Measurements from ENCODE around the gene TNFRSF1A. TPM values are rescaled to one million over a fixed set of nuclear protein-coding genes. Genes with fewer than 3 reads are reported as not detected.
A peak's percentile ranks its signal among the peaks of the same experiment; 100 is the strongest.

TNFRSF1A gene
- total RNA-seq, 2 experiments from 2014 or later, result 16.3 to 19.2 TPM

GRCh38 chr12:6370576-6370935 is 28.7 kb upstream of the TNFRSF1A start:
- Histone ChIP-seq H3K9me3 (ENCODE audit: control insufficient read depth in 1 of 2, insufficient read depth in 1 of 2, low read length in 2 of 2) (no peaks in the 10 kb centered on the region), H3K4me1 (ENCODE audit: insufficient read depth, low read length) (peaks cover 40% of the 10 kb centered on the region), H3K27me3 (ENCODE audit: control insufficient read depth in 1 of 2, insufficient read depth in 2 of 2, low read length in 2 of 2) (no peaks in the 10 kb centered on the region), H3K4me3 (ENCODE audit: low read length) (no peak overlapping the region), H3K36me3 (ENCODE audit: insufficient read depth, low read length) (no peaks in the 10 kb centered on the region), H3K27ac (ENCODE audit: low read depth in 1 of 2, low read length in 2 of 2) (no peak overlapping the region)
- TF ChIP-seq CTCF (IDR thresholded peaks at IDR 0.05), result no peak
- H3K36me3 Mint-ChIP-seq (ENCODE audit: low read depth), result no peaks in the 10 kb centered on the region
- ChIA-PET POLR2A (interaction anchor here (1.4 kb wide), 1 partner anchor 35 kb away, joined by 5 read pairs; no protein-coding TSS in a partner anchor), CTCF (no interaction called here)
- ATAC-seq (ENCODE audit: poor library complexity) (no peak), DNase-seq (no peak)
- no peaks in the 10 kb centered on the region for H3K9me3 Mint-ChIP-seq
- no peak overlapping the region for H3K27ac Mint-ChIP-seq
- intact Hi-C loops (cut with DNase I, micrococcal nuclease), result no loop called here
- H3K4me1 Mint-ChIP-seq (ENCODE audit: low read depth), result peaks cover 25% of the 10 kb centered on the region
- no peaks in the 10 kb centered on the region for H3K27me3 Mint-ChIP-seq
- H3K4me3 Mint-ChIP-seq, result no peak overlapping the region

- no peak for ATAC-seq (ENCODE audit: poor library complexity)
- H3K36me3 ChIP-seq (ENCODE audit: insufficient read depth, low read length), result no peaks in the 10 kb centered on the region
- intact Hi-C loops (cut with DNase I, micrococcal nuclease), result loop anchor here in 1 of 2 experiments (5.0 kb wide), 1 partner anchor 48 kb away; no protein-coding TSS in a partner anchor
- peaks cover 35% of the 10 kb centered on the region for H3K4me1 ChIP-seq (ENCODE audit: insufficient read depth, low read length)
- POLR2A ChIA-PET, result interaction anchor here (1.4 kb wide), 1 partner anchor 35 kb away, joined by 5 read pairs; no protein-coding TSS in a partner anchor
- peaks cover 25% of the 10 kb centered on the region for H3K4me1 Mint-ChIP-seq (ENCODE audit: low read depth)
- CTCF ChIA-PET, result no interaction called here
- TF ChIP-seq CTCF (IDR thresholded peaks at IDR 0.05), result no peak
- no peaks in the 10 kb centered on the region for H3K36me3 Mint-ChIP-seq (ENCODE audit: low read depth)
- H3K27ac ChIP-seq (ENCODE audit: low read depth in 1 of 2, low read length in 2 of 2), result no peak overlapping the region
- no peaks in the 10 kb centered on the region for H3K27me3 Mint-ChIP-seq
- no peak overlapping the region for H3K4me3 ChIP-seq (ENCODE audit: low read length)
- H3K27me3 ChIP-seq (ENCODE audit: control insufficient read depth in 1 of 2, insufficient read depth in 2 of 2, low read length in 2 of 2), result no peaks in the 10 kb centered on the region
- H3K9me3 ChIP-seq (ENCODE audit: control insufficient read depth in 1 of 2, insufficient read depth in 1 of 2, low read length in 2 of 2), result no peaks in the 10 kb centered on the region
- H3K27ac Mint-ChIP-seq, result no peak overlapping the region
- H3K9me3 Mint-ChIP-seq, result no peaks in the 10 kb centered on the region
- no peak overlapping the region for H3K4me3 Mint-ChIP-seq
- DNase-seq, result no peak
Measured at GRCh38 chr12:6369916-6370575, 28.2 kb upstream of the TNFRSF1A start.

- Mint-ChIP-seq H3K4me3 (no peak overlapping the region), H3K27ac (peak overlapping the region; percentile 49), H3K36me3 (ENCODE audit: low read depth) (no peaks in the 10 kb centered on the region), H3K4me1 (ENCODE audit: low read depth) (peaks cover 29% of the 10 kb centered on the region), H3K27me3 (no peaks in the 10 kb centered on the region), H3K9me3 (no peaks in the 10 kb centered on the region)
- peaks cover 37% of the 10 kb centered on the region for H3K4me1 ChIP-seq (ENCODE audit: insufficient read depth, low read length)
- H3K27me3 ChIP-seq (ENCODE audit: control insufficient read depth in 1 of 2, insufficient read depth in 2 of 2, low read length in 2 of 2), result no peaks in the 10 kb centered on the region
- intact Hi-C loops (cut with DNase I, micrococcal nuclease), result loop anchor here in 1 of 2 experiments (5.0 kb wide), 1 partner anchor 47 kb away; no protein-coding TSS in a partner anchor
- no peaks in the 10 kb centered on the region for H3K36me3 ChIP-seq (ENCODE audit: insufficient read depth, low read length)
- POLR2A ChIA-PET, result interaction anchor here (2.3 kb wide), 1 partner anchor 29 kb away, joined by 17 read pairs; the partner anchor contains the start of gene TNFRSF1A
- H3K9me3 ChIP-seq (ENCODE audit: control insufficient read depth in 1 of 2, insufficient read depth in 1 of 2, low read length in 2 of 2), result no peaks in the 10 kb centered on the region
- H3K27ac ChIP-seq (ENCODE audit: low read depth in 1 of 2, low read length in 2 of 2), result no peak overlapping the region
- DNase-seq, result no peak
- CTCF ChIA-PET, result interaction anchor here (0.5 to 2.1 kb wide), 3 partner anchors 34 to 96 kb away, joined by 3 to 24 read pairs (median 4); no protein-coding TSS in a partner anchor
- ATAC-seq (ENCODE audit: poor library complexity), result no peak
- no peak for TF ChIP-seq CTCF (IDR thresholded peaks at IDR 0.05)
- no peak overlapping the region for H3K4me3 ChIP-seq (ENCODE audit: low read length)
Measured at GRCh38 chr12:6368906-6369525, 27.1 kb upstream of the TNFRSF1A start.
